ENCODE results near the gene DBH.

Gene DBH

GRCh38 chr9:133638076-133638475 is 1.9 kb downstream of the DBH start:
- TF ChIP-seq SPI1 (IDR thresholded peaks at IDR 0.05; ENCODE audit: borderline replicate concordance, low read depth) (no peak), CTCF (IDR thresholded peaks at IDR 0.05; ENCODE audit: insufficient read depth, low read length) (no peak), POLR2AphosphoS5 (IDR thresholded peaks at IDR 0.05; ENCODE audit: low read depth) (no peak), GABPA (IDR thresholded peaks at IDR 0.05; ENCODE audit: low read depth) (no peak), REST (IDR thresholded peaks at IDR 0.05; ENCODE audit: insufficient replicate concordance, low read depth) (no peak)
- no peak overlapping the region for H3K27ac ChIP-seq (replicated peaks)
- H3K27me3 ChIP-seq (ENCODE audit: insufficient read depth, poor library complexity, severe bottlenecking): no peaks in the 10 kb centered on the region
- no peak for DNase-seq (ENCODE audit: low read depth in 1 of 2, low spot score in 1 of 2)
- no peak overlapping the region for H3K4me3 ChIP-seq (replicated peaks; ENCODE audit: insufficient read depth, low read length)

GRCh38 chr9:133638711-133639110 is 2.5 kb downstream of the DBH start:
- no peak for TF ChIP-seq GABPA (IDR thresholded peaks at IDR 0.05; ENCODE audit: low read depth)
- TF ChIP-seq REST (IDR thresholded peaks at IDR 0.05; ENCODE audit: insufficient replicate concordance, low read depth): no peak
- TF ChIP-seq SPI1 (IDR thresholded peaks at IDR 0.05; ENCODE audit: borderline replicate concordance, low read depth): no peak
- TF ChIP-seq CTCF (IDR thresholded peaks at IDR 0.05; ENCODE audit: insufficient read depth, low read length): no peak
- no peak for TF ChIP-seq POLR2AphosphoS5 (IDR thresholded peaks at IDR 0.05; ENCODE audit: low read depth)
- no peak overlapping the region for H3K4me3 ChIP-seq (replicated peaks; ENCODE audit: insufficient read depth, low read length)
- H3K27me3 ChIP-seq (ENCODE audit: insufficient read depth, poor library complexity, severe bottlenecking): no peaks in the 10 kb centered on the region
- DNase-seq (ENCODE audit: low read depth in 1 of 2, low spot score in 1 of 2): no peak
- no peak overlapping the region for H3K27ac ChIP-seq (replicated peaks)

GRCh38 chr9:133639613-133640012 is 3.5 kb downstream of the DBH start:
- Histone ChIP-seq H3K27ac (replicated peaks) (no peak overlapping the region), H3K27me3 (ENCODE audit: insufficient read depth, poor library complexity, severe bottlenecking) (no peaks in the 10 kb centered on the region), H3K4me3 (replicated peaks; ENCODE audit: insufficient read depth, low read length) (no peak overlapping the region)
- DNase-seq (ENCODE audit: low read depth in 1 of 2, low spot score in 1 of 2): no peak
- TF ChIP-seq GABPA (IDR thresholded peaks at IDR 0.05; ENCODE audit: low read depth) (no peak), REST (IDR thresholded peaks at IDR 0.05; ENCODE audit: insufficient replicate concordance, low read depth) (no peak), POLR2AphosphoS5 (IDR thresholded peaks at IDR 0.05; ENCODE audit: low read depth) (no peak), CTCF (IDR thresholded peaks at IDR 0.05; ENCODE audit: insufficient read depth, low read length) (no peak), SPI1 (IDR thresholded peaks at IDR 0.05; ENCODE audit: borderline replicate concordance, low read depth) (no peak)
